Activated CD8-positive, alpha-beta T cell treated with anti-CD3 and anti-CD28 coated beads for 36 hours (primary cell): Measurements from ENCODE around the gene DCTN4. TPM values are rescaled to one million over a fixed set of nuclear protein-coding genes. Genes with fewer than 3 reads are reported as not detected.
"Not testable (repeated sequence)": the region's sequence is repeated elsewhere in the genome, so short reads cannot be mapped to it uniquely, and the experiment has no call there.

Source experiments
- ATAC-seq: fragments of 200-7000 bp; cut with Tn5 transposase; one replicate; pipeline ENCODE4 v1.10.0; 2021; ENCODE audit warnings: mild to moderate bottlenecking, moderate library complexity
- CTCF ChIA-PET: fragments of 350-600 bp; sonication (Branson Sonifier 250); formaldehyde crosslinking; loops from one replicate; lab custom pipeline; 2021; ENCODE audit warnings: antibody characterized with exemption; lab: Charles Lee
- POLR2A ChIA-PET: fragments of 350-600 bp; sonication (Branson Sonifier 250); formaldehyde crosslinking; loops from one replicate; lab custom pipeline; 2021; ENCODE audit warnings: antibody characterized with exemption; lab: Charles Lee
- DNase-seq: peaks from one replicate; pipeline ENCODE4 v3.0.0-alpha.2; 2020
- H3K27ac Mint-ChIP-seq: one replicate; pipeline ENCODE4 v1.8.0; 2021; ENCODE audit warnings: mild to moderate bottlenecking, mixed read lengths
- H3K27me3 Mint-ChIP-seq: one replicate; pipeline ENCODE4 v1.8.0; 2021; ENCODE audit warnings: mixed read lengths
- H3K36me3 Mint-ChIP-seq: one replicate; pipeline ENCODE4 v1.8.0; 2021; ENCODE audit warnings: low read depth, mixed read lengths
- H3K4me1 Mint-ChIP-seq: one replicate; pipeline ENCODE4 v1.8.0; 2021; ENCODE audit warnings: low read depth, mixed read lengths
- H3K4me3 Mint-ChIP-seq: one replicate; pipeline ENCODE4 v1.8.0; 2021; ENCODE audit warnings: mild to moderate bottlenecking, moderate library complexity, mixed read lengths
- H3K9me3 Mint-ChIP-seq: one replicate; pipeline ENCODE4 v1.8.0; 2021; ENCODE audit warnings: mixed read lengths
- CTCF ChIP-seq: fragments of 200-600 bp; IDR thresholded peaks from one replicate; pipeline ENCODE4 v1.8.0; 2022; ENCODE audit warnings: antibody characterized with exemption, mild to moderate bottlenecking
- intact Hi-C: fragments of 100-400 bp; cut with micrococcal nuclease; formaldehyde crosslinking; loops from one replicate; pipeline ENCODE4 v1.10.0; 2022
- total RNA-seq, 2 experiments: library from RNA; stranded (reverse); gene quantifications; one replicate each; pipeline ENCODE4 v1.2.3, GENCODE V29; 2021

The DCTN4 gene
- total RNA-seq, 2 experiments from 2014 or later: 30.1 to 35.5 TPM

GRCh38 chr5:150794927-150795326 lies 36.1 kb upstream of the DCTN4 start:
- H3K4me1 Mint-ChIP-seq: peaks cover 25% of the 10 kb centered on the region
- no peaks in the 10 kb centered on the region for H3K27me3 Mint-ChIP-seq
- no peak for DNase-seq
- H3K27ac Mint-ChIP-seq: no peak overlapping the region
- intact Hi-C loops: no loop called here
- H3K36me3 Mint-ChIP-seq: peaks cover 2% of the 10 kb centered on the region
- H3K9me3 Mint-ChIP-seq: no peaks in the 10 kb centered on the region
- no peak for ATAC-seq
- CTCF ChIA-PET: no interaction called here
- POLR2A ChIA-PET: no interaction called here
- TF ChIP-seq CTCF: no peak
- H3K4me3 Mint-ChIP-seq: no peak overlapping the region

GRCh38 chr5:150793423-150793888 lies 34.6 kb upstream of the DCTN4 start:
- CTCF ChIA-PET: interaction anchor here (2.9 kb wide), 1 partner anchor 8 kb away, joined by 10 read pairs; no protein-coding TSS in a partner anchor
- H3K9me3 Mint-ChIP-seq, ATAC-seq, POLR2A ChIA-PET, H3K4me3 Mint-ChIP-seq, H3K36me3 Mint-ChIP-seq, H3K27ac Mint-ChIP-seq, H3K27me3 Mint-ChIP-seq, intact Hi-C loops, DNase-seq: not testable (repeated sequence)
- peaks cover 39% of the 10 kb centered on the region for H3K4me1 Mint-ChIP-seq

- H3K4me3 Mint-ChIP-seq: no peak overlapping the region
- no peaks in the 10 kb centered on the region for H3K27me3 Mint-ChIP-seq
- intact Hi-C loops: no loop called here
- peaks cover 47% of the 10 kb centered on the region for H3K4me1 Mint-ChIP-seq
- CTCF ChIA-PET: interaction anchor here (1.1 to 4.6 kb wide), 4 partner anchors 10 to 342 kb away, joined by 3 to 25 read pairs (median 7); partner anchors contain the start of genes RPS14 and SMIM3
- no peak for TF ChIP-seq CTCF
- H3K27ac Mint-ChIP-seq: peak overlapping the region; percentile 25
- POLR2A ChIA-PET: interaction anchor here (1.3 to 3.0 kb wide), 2 partner anchors 55 to 57 kb away, joined by 3 to 13 read pairs; partner anchors contain the start of gene IRGM
- no peaks in the 10 kb centered on the region for H3K9me3 Mint-ChIP-seq
- DNase-seq (no peak), ATAC-seq (no peak)
- H3K36me3 Mint-ChIP-seq: peaks cover 3% of the 10 kb centered on the region
Observed at GRCh38 chr5:150791536-150791935, 32.7 kb upstream of the DCTN4 start.

- Mint-ChIP-seq H3K4me3 (peak overlapping the region; percentile 71), H3K4me1 (peaks cover 57% of the 10 kb centered on the region), H3K27ac (peak overlapping the region; percentile 92), H3K36me3 (peaks cover 11% of the 10 kb centered on the region), H3K27me3 (no peaks in the 10 kb centered on the region), H3K9me3 (peaks cover 6% of the 10 kb centered on the region)
- ATAC-seq (peak; percentile 98), DNase-seq (peak; percentile 92)
- CTCF ChIA-PET: interaction anchor here (0.7 to 4.6 kb wide), 11 partner anchors 10 to 340 kb away, joined by 3 to 25 read pairs (median 4); partner anchors contain the start of genes IRGM, RBM22, RPS14 and SMIM3
- POLR2A ChIA-PET: interaction anchor here (0.6 to 3.0 kb wide), 9 partner anchors 9 to 427 kb away, joined by 3 to 13 read pairs (median 4); partner anchors contain the start of genes DCTN4, IRGM, RBM22 and SMIM3
- intact Hi-C loops: loop anchor here (10.0 kb wide), 1 partner anchor 225 kb away; no protein-coding TSS in a partner anchor
- no peak for TF ChIP-seq CTCF
Observed at GRCh38 chr5:150789943-150790611, 31.3 kb upstream of the DCTN4 start.

GRCh38 chr5:150789450-150789849 lies 30.6 kb upstream of the DCTN4 start:
- peaks cover 6% of the 10 kb centered on the region for H3K9me3 Mint-ChIP-seq
- TF ChIP-seq CTCF: no peak
- ChIA-PET CTCF (interaction anchor here (1.3 to 4.6 kb wide), 7 partner anchors 9 to 336 kb away, joined by 3 to 25 read pairs (median 11); partner anchors contain the start of genes IRGM, RBM22 and SMIM3), POLR2A (interaction anchor here (0.8 to 3.0 kb wide), 8 partner anchors 8 to 428 kb away, joined by 3 to 13 read pairs (median 4); partner anchors contain the start of genes DCTN4, IRGM, RBM22 and SMIM3)
- peaks cover 11% of the 10 kb centered on the region for H3K36me3 Mint-ChIP-seq
- peak overlapping the region; percentile 71 for H3K4me3 Mint-ChIP-seq
- no peak for DNase-seq
- H3K27ac Mint-ChIP-seq: peak overlapping the region; percentile 92
- H3K27me3 Mint-ChIP-seq: no peaks in the 10 kb centered on the region
- intact Hi-C loops: loop anchor here (10.0 kb wide), 1 partner anchor 225 kb away; no protein-coding TSS in a partner anchor
- peaks cover 61% of the 10 kb centered on the region for H3K4me1 Mint-ChIP-seq
- ATAC-seq: no peak
